Epithelial cell of esophagus (primary cell): ENCODE data around the gene ONECUT3.

Source experiments
- DNase-seq: peaks from one replicate; pipeline ENCODE4 v3.0.0; 2010; ENCODE audit warnings: low read depth
- H3K4me3 ChIP-seq: 2 replicates; pipeline ENCODE4 v1.5.1; 2011; ENCODE audit warnings: mild to moderate bottlenecking, low read length, control low read depth
- TF ChIP-seq, protein P1 (sequence below): IDR thresholded peaks from 2 replicates; pipeline ENCODE4 v1.5.1; 2011; ENCODE audit warnings: low read depth, mild to moderate bottlenecking, low read length, control low read depth, inconsistent platforms; ENCODE audit not compliant: insufficient read depth; ENCODE audit errors: missing control alignments

The ONECUT3 gene

DNA sequence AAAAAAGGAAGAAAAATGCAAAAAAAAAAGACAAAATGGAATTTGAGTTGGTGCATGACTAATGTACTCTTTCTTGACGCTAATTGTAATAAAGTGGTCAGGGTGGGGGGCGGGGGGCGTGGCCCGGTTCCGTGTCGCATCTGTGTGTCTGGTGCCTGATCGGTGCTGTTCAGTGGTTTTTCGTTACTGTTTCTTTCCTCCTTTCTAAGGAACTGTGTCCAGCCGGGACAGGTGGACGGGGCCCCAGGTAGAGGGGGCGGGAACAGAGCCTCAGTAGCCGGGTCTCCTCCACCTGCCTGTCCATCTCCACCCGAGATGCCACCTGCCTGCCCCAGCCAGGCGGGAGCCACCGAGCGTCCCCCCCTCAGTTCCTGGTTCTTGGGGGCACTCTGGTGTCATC is 26.3 kb downstream of the ONECUT3 start:
- no peak for DNase-seq
- TF ChIP-seq, protein P1, sequence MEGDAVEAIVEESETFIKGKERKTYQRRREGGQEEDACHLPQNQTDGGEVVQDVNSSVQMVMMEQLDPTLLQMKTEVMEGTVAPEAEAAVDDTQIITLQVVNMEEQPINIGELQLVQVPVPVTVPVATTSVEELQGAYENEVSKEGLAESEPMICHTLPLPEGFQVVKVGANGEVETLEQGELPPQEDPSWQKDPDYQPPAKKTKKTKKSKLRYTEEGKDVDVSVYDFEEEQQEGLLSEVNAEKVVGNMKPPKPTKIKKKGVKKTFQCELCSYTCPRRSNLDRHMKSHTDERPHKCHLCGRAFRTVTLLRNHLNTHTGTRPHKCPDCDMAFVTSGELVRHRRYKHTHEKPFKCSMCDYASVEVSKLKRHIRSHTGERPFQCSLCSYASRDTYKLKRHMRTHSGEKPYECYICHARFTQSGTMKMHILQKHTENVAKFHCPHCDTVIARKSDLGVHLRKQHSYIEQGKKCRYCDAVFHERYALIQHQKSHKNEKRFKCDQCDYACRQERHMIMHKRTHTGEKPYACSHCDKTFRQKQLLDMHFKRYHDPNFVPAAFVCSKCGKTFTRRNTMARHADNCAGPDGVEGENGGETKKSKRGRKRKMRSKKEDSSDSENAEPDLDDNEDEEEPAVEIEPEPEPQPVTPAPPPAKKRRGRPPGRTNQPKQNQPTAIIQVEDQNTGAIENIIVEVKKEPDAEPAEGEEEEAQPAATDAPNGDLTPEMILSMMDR, result no peak
- H3K4me3 ChIP-seq, result no peak overlapping the region

DNA sequence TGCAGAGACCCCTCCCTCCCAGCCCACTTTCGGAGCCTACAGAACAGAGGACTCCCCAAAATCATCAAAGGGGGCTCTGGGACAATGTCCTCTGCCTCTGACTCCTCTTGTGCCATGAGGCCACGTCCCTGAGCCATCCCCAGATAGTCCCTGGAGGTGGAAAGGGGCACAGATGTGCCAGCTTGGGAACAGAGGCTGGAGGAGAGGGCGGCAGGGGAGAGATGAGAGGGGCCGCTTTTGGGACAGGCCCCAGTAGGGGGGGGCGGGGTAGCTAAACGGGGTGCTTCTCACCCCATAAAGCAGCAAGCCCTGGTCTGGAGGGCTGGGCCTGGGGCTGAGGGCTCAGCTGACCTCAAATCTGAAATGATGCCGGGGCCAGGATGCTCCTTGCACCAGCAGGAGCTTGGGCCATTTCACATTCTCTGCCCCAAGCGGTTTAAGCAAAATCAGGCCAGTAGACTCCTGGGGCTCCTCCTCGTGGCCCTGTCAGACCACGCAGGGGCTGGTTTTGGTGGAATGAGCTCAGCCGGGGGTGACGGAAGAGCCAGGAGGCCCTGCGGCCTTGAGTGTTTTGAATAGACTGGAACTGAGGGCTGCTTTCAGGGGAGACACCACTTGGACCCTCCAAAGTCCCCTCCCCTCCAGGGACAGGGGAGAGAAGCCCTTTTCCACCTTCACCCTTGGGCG is 27.1 kb downstream of the ONECUT3 start:
- TF ChIP-seq, protein P1, result peak; percentile 10
- DNase-seq, result no peak
- no peak overlapping the region for H3K4me3 ChIP-seq

DNA sequence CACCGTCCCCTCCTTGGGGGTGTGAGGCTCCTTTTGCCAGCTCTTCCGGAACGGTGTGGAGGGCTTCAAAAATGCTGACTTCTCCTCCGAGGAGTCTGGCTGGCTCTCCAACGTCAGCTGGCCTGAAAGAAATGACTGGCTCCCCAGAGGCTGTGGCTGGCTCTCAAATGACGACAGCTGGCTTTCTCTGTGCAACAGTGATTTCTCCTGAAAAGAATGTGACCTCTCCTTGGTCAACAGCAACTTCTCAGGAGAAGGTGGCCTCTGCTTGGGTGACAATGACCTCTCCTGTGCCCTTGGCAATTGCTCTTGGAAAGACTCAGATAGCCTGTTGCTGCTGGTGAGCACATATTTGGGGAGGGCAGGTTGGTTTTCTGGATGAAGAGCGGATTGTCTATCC is 29.2 kb downstream of the ONECUT3 start:
- TF ChIP-seq, protein P1, result no peak
- DNase-seq, result no peak
- no peak overlapping the region for H3K4me3 ChIP-seq

DNA sequence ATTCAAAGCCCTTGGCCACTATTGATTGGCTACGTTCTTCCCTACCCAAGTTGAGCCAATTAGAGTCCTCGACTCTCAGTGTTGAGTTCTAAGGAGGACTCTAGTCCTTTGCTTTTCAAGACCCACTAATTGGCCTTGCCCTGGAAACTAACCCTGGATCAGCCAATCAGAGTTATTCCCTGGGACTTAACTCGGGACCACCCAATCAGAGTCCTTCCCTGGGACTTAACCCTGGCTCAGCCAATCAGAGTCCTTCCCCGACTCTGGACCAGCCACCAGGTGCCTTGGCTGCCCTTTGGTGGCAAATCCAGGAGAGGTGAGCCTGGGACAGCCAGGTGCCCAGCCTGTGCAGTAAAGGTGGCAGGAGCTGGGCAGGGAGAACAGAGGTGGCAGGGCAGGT is 30.0 kb downstream of the ONECUT3 start:
- TF ChIP-seq, protein P1, result no peak
- no peak overlapping the region for H3K4me3 ChIP-seq
- no peak for DNase-seq

DNA sequence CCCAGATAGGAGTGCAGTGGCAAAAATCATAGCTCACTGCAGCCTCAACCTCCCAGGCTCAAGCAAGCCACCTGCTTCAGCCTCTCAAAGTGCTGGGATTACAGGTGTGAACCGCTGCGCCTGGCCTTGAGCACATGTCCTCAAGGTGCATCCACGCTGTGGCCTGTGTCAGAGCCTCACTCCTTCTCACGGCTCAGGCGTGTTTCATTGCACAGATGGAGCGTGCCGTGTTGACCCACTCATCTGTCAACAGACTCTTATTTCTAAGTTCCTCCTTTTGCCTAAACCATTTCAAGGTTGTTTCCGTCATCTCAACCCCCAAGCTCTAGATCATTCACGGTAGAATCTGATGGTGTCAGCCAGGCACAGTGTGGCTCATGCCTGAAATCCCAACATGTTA is 30.6 kb downstream of the ONECUT3 start:
- TF ChIP-seq, protein P1, result no peak
- DNase-seq, result no peak
- H3K4me3 ChIP-seq, result no peak overlapping the region

DNA sequence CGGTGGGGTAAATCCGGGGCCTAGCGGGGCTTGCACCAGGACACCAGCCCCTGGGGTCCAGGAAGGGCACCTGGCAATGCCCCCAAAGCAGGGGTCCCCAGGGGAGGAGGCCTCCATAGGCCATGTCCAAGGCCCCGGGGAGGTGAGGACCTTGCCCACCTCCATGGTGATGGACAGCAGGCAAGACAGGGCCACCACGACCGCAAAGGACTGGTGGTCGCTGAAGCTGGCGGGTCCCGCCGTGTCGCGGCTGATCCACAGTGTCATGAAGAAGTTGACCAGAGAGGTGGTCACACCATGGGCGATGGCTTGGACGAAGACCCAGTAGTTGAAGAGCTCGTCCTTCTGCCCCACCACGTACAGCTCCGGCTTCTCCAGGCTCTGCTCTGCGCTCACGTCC is 32.0 kb downstream of the ONECUT3 start:
- no peak for DNase-seq
- TF ChIP-seq, protein P1, result no peak
- H3K4me3 ChIP-seq, result no peak overlapping the region

DNA sequence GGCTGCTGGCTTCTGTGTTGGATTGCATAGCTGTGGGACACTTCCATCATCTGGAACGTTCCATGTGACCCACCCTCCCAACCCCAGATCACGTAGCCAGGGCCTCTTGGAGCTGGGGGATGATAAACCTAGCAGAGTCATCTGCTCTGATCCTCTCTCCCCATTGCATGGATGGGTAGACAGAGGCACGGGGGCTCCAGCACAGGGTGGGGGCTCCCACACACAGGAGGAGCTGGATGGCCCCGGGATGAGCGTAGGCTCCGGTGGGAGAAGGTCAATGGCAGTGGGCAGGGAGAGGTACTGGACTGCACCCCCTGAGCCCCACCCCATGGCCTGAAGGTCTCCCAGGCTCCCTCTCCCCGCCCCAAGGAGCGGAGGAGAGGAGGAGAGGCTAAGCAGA is 33.4 kb downstream of the ONECUT3 start:
- no peak overlapping the region for H3K4me3 ChIP-seq
- TF ChIP-seq, protein P1, result no peak
- no peak for DNase-seq
